ENCODE measurements around the gene BCO2. TPM values are rescaled to one million over a fixed set of nuclear protein-coding genes. Genes with fewer than 3 reads are reported as not detected.

Gene BCO2
- total RNA-seq, 2 donors from 2014 or later, result 1.7 to 6.0 TPM

GRCh38 chr11:112229159-112229558 lies 53.8 kb downstream of the BCO2 start:
- Histone ChIP-seq H3K4me1 (no peaks in the 10 kb centered on the region), H3K36me3 (no peaks in the 10 kb centered on the region), H3K4me3 (no peak overlapping the region), H3K27ac (no peak overlapping the region), H3K27me3 (no peaks in the 10 kb centered on the region), H3K9ac (ENCODE audit: low read depth in 2 of 2, low read length in 2 of 2) (no peak overlapping the region), H3K9me3 (no peaks in the 10 kb centered on the region)
- TF ChIP-seq, protein P1, sequence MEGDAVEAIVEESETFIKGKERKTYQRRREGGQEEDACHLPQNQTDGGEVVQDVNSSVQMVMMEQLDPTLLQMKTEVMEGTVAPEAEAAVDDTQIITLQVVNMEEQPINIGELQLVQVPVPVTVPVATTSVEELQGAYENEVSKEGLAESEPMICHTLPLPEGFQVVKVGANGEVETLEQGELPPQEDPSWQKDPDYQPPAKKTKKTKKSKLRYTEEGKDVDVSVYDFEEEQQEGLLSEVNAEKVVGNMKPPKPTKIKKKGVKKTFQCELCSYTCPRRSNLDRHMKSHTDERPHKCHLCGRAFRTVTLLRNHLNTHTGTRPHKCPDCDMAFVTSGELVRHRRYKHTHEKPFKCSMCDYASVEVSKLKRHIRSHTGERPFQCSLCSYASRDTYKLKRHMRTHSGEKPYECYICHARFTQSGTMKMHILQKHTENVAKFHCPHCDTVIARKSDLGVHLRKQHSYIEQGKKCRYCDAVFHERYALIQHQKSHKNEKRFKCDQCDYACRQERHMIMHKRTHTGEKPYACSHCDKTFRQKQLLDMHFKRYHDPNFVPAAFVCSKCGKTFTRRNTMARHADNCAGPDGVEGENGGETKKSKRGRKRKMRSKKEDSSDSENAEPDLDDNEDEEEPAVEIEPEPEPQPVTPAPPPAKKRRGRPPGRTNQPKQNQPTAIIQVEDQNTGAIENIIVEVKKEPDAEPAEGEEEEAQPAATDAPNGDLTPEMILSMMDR (IDR thresholded peaks at IDR 0.05), result no peak
- intact Hi-C loops (cut with DNase I), result loop anchor here (10.0 kb wide), 1 partner anchor 1066 kb away; no protein-coding TSS in a partner anchor
- DNase-seq, result no peak

DNA sequence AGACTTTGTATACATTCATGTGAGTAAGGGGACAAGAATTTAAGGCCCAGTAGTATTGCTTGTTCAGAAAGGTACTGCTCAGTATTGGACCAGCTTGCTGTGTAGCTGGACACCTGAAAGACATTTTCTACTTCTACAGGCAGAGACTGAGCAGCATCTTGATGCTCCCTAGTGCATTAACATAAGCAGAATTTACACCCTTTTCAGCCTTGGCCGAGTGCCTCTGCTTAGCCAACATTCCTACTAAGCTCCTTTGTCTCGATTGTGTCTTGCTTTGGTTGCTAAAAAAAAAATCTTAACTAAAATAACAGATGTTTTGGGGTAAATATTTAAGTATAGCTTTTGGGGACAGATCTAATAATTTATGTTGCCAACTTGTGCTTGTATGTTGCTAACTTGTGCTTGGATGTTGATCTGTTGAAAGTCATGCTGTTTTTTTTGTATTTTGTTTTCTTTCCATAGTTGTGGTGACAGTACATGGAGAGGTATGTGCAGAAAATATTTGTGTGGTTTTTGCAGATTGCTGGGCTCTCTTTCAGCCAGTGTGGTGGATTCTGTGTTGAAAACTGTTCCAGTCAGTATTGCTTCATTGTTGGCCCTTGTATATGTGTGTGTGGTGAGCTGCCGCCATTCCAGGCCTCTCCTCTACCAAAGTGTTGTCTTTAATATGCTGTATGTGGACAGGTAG lies 54.6 kb downstream of the BCO2 start:
- Histone ChIP-seq H3K36me3 (no peaks in the 10 kb centered on the region), H3K27me3 (no peaks in the 10 kb centered on the region), H3K4me1 (no peaks in the 10 kb centered on the region), H3K9me3 (no peaks in the 10 kb centered on the region), H3K4me3 (no peak overlapping the region), H3K27ac (no peak overlapping the region), H3K9ac (ENCODE audit: low read depth in 2 of 2, low read length in 2 of 2) (no peak overlapping the region)
- no peak for DNase-seq
- intact Hi-C loops (cut with DNase I), result loop anchor here (10.0 kb wide), 1 partner anchor 1065 kb away; no protein-coding TSS in a partner anchor
- TF ChIP-seq, protein P1 (IDR thresholded peaks at IDR 0.05), result no peak

- TF ChIP-seq, protein P1 (IDR thresholded peaks at IDR 0.05), result no peak
- DNase-seq, result no peak
- intact Hi-C loops (cut with DNase I), result no loop called here
- Histone ChIP-seq H3K4me1 (no peaks in the 10 kb centered on the region), H3K27ac (no peak overlapping the region), H3K4me3 (no peak overlapping the region), H3K27me3 (no peaks in the 10 kb centered on the region), H3K36me3 (no peaks in the 10 kb centered on the region), H3K9ac (ENCODE audit: low read depth in 2 of 2, low read length in 2 of 2) (no peak overlapping the region), H3K9me3 (no peaks in the 10 kb centered on the region)
Observed at GRCh38 chr11:112231952-112232351, 56.6 kb downstream of the BCO2 start.

DNA sequence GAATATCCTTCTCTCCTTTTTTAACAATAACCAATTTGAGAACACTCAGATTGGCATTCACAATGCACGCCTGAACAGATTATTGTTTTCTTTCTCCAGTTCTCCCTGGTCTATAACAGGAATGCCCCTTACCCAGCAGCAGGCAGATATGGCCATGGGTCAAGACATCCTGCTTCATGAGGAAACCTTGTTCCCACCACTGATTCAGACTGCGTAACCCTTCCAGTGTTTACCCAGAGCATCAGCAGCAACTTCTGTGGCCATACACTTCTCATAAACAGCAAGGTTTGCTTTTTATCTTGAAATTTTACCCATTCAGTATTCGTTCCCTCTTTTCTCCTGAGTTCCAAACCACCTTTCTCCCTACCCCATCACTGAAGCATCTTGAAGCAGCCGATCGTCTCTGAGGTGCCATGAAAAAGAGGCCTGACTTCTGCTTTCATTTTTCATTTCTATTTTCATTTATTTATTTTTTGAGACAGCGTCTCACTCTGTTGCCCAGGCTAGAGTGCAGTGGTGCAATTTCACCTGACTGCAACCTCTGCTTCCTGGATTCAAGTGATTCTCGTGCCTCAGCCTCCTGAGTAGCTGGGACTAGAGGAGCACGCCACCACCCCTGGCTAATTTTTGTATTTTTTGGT lies 60.6 kb downstream of the BCO2 start:
- no peak overlapping the region for H3K4me3 ChIP-seq
- peaks cover 7% of the 10 kb centered on the region for H3K36me3 ChIP-seq
- no peak overlapping the region for H3K27ac ChIP-seq
- H3K9ac ChIP-seq (ENCODE audit: low read depth in 2 of 2, low read length in 2 of 2), result no peak overlapping the region
- DNase-seq, result no peak
- H3K4me1 ChIP-seq, result no peaks in the 10 kb centered on the region
- TF ChIP-seq, protein P1 (IDR thresholded peaks at IDR 0.05), result no peak
- no peaks in the 10 kb centered on the region for H3K9me3 ChIP-seq
- intact Hi-C loops (cut with DNase I), result no loop called here
- H3K27me3 ChIP-seq, result no peaks in the 10 kb centered on the region

GRCh38 chr11:112237451-112237850 lies 62.1 kb downstream of the BCO2 start:
- Histone ChIP-seq H3K9ac (ENCODE audit: low read depth in 2 of 2, low read length in 2 of 2) (no peak overlapping the region), H3K27me3 (no peaks in the 10 kb centered on the region), H3K27ac (no peak overlapping the region), H3K4me1 (no peaks in the 10 kb centered on the region), H3K4me3 (no peak overlapping the region), H3K36me3 (peaks cover 7% of the 10 kb centered on the region), H3K9me3 (no peaks in the 10 kb centered on the region)
- TF ChIP-seq, protein P1 (IDR thresholded peaks at IDR 0.05), result no peak
- no peak for DNase-seq
- intact Hi-C loops (cut with DNase I), result no loop called here

Measured in colonic mucosa (tissue), 4 donors.